Fibroblast of the aortic adventitia (primary cell): ENCODE data around the gene RUFY2. TPM values are rescaled to one million over a fixed set of nuclear protein-coding genes. Genes with fewer than 3 reads are reported as not detected.
A peak's percentile ranks its signal among the peaks of the same experiment; 100 is the strongest.

Experiments used
- DNase-seq: peaks from one replicate; pipeline ENCODE4 v3.0.0-alpha.2; 2010; ENCODE audit warnings: low read depth
- H3K4me3 ChIP-seq: 2 replicates; pipeline ENCODE4 v1.5.1; 2011; ENCODE audit warnings: low read depth, mild to moderate bottlenecking, control low read depth, low read length, moderate library complexity
- CTCF ChIP-seq: IDR thresholded peaks from 2 replicates; pipeline ENCODE4 v1.5.1; 2011; ENCODE audit warnings: mild to moderate bottlenecking, low read length, control low read depth, inconsistent platforms; ENCODE audit not compliant: insufficient read depth
- total RNA-seq: library from RNA; depleted of rRNA; stranded (reverse); fragments of >200 nt; gene quantifications from 2 replicates; pipeline ENCODE4 v1.2.3, GENCODE V29; 2012; ENCODE audit warnings: low replicate concordance

The RUFY2 gene
- total RNA-seq, 1 donor: 37.3 TPM

- TF ChIP-seq CTCF: no peak
- no peak for DNase-seq
- H3K4me3 ChIP-seq: peak overlapping the region; percentile 91
Observed at GRCh38 chr10:68333440-68334431, 73.3 kb downstream of the RUFY2 start.

DNA sequence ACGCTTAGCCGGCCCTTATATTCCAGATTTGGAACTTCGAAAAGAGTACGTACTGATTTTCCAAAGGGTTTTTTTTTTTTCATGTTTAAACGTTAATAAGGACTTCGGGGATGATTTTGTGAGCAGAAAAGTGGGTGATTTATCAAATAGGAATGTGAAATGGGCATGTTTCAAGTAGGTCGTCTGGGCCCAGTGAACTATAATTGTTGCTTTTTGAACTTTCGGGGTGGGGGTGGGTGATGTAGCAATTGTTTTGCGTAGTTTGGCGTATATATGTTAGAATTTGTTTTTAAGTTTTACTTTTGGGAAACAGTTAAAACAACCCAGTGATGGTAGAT lies 74.0 kb downstream of the RUFY2 start:
- TF ChIP-seq CTCF: no peak
- peak; percentile 83 for DNase-seq
- H3K4me3 ChIP-seq: peak overlapping the region; percentile 91

- peak within 1 kb of the TSS; percentile 91 for H3K4me3 ChIP-seq
- peak; percentile 83 for DNase-seq
- TF ChIP-seq CTCF: peak; percentile 64
Observed at GRCh38 chr10:68332259-68333057, 74.6 kb downstream of the RUFY2 start, which contains the start of gene PBLD. TSS of gene PBLD (minus strand) at chr10:68332928. CDS start at chr10:68306844, 26,084 bp downstream.

- peak within 1 kb of the TSS; percentile 91 for H3K4me3 ChIP-seq
- DNase-seq: peak; percentile 97
- TF ChIP-seq CTCF: no peak
Observed at GRCh38 chr10:68331455-68332258, 75.4 kb downstream of the RUFY2 start, which contains the start of gene HNRNPH3. TSS of gene HNRNPH3 (plus strand) at chr10:68332064. CDS start at chr10:68337222, 5,158 bp downstream.

DNA sequence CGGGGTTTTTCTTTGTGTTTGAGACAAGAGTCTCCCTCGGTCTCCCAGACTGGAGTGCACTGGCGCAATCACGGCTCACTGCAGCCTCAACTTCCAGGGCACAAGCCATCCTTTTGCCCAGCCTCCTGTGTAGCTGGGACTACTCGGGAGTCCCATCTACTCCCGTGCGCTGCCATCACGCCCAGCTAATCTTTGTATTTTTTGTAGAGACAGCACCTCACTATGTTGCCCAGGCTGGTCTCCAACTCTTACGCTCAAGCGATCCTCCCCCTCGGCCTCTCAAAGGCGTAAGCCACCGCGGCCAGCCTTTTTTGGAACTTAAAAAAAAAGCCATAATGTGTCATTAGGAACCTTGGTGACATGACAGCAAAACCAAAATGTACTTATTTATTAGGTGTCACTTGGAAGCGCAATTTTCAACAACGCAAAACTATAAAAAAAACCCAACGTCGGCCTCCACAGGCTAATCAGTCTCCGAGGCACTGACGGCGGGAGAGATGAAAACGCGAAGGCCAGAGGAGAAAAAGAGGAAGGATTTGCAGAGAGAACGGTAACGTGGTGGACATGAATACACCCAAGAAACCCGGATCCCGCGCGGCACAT lies 76.1 kb downstream of the RUFY2 start:
- H3K4me3 ChIP-seq: peak overlapping the region; percentile 86
- TF ChIP-seq CTCF: no peak
- peak; percentile 51 for DNase-seq

DNA sequence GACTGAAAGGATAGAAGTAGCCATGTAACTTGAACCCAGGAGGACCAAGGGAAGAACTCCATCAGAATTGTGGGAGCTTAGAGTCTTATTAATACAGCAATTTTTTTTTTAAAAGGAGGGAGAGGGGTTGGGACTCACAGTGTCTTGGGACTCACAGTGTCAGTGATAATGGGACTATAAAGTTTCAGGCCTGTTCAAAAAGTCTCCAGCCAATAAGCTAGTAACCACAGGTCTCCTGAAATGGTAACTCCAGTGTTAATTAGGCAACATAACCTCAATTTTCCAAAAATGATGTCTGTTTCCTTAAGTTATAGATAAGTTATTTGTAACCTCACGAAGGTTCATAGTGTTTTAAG lies 77.6 kb downstream of the RUFY2 start:
- DNase-seq: no peak
- TF ChIP-seq CTCF: no peak
- H3K4me3 ChIP-seq: no peak overlapping the region
